B cell (primary cell): ENCODE results near the gene GMCL1. TPM values are rescaled to one million over a fixed set of nuclear protein-coding genes. Genes with fewer than 3 reads are reported as not detected.
A peak's percentile ranks its signal among the peaks of the same experiment; 100 is the strongest.

Source experiments
- ATAC-seq: fragments of 200-7000 bp; cut with Tn5 transposase; one replicate; pipeline ENCODE4 v1.10.0; 2021; ENCODE audit warnings: low read depth, mild to moderate bottlenecking, moderate number of reproducible peaks, moderate library complexity
- CTCF ChIA-PET: fragments of 350-600 bp; sonication (Branson Sonifier 250); formaldehyde crosslinking; loops from one replicate; lab custom pipeline; 2021; ENCODE audit warnings: antibody characterized with exemption, inconsistent platforms; lab: Charles Lee
- POLR2A ChIA-PET: fragments of 350-600 bp; sonication (Branson Sonifier 250); formaldehyde crosslinking; loops from one replicate; lab custom pipeline; 2021; ENCODE audit warnings: antibody characterized with exemption; lab: Charles Lee
- DNase-seq: peaks from one replicate; pipeline ENCODE4 v3.0.0; 2013
- H2AFZ ChIP-seq: 2 replicates; pipeline ENCODE4 v1.6.1; 2012; ENCODE audit warnings: mild to moderate bottlenecking, low read depth, low read length; ENCODE audit not compliant: insufficient read depth, poor library complexity, severe bottlenecking
- H3K27ac ChIP-seq, 2 donors: 1 replicate in 1 of 2; 2 replicates in 1 of 2; pipeline ENCODE4 v1.5.1; 2012 to 2013; ENCODE audit warnings: low read length in 2 of 2, mild to moderate bottlenecking in 2 of 2, moderate library complexity in 1 of 2
- H3K27me3 ChIP-seq, 4 experiments: fragments of 200-600 bp in 1 of 4; sonication (generic) in 1 of 4; replicated peaks in 1 of 4; 1 replicate in 2 of 4; 2 replicates in 2 of 4; pipeline versions ENCODE4 v1.6.1 to v1.7.0; 2013 to 2016; ENCODE audit warnings: low read length in 3 of 4, mild to moderate bottlenecking in 2 of 4, mixed read lengths in 1 of 4, moderate library complexity in 1 of 4; ENCODE audit not compliant: insufficient read depth in 4 of 4, control insufficient read depth in 3 of 4; ENCODE audit errors: control extremely low read depth in 1 of 4
- H3K36me3 ChIP-seq, 2 experiments: replicated peaks in 1 of 2; 1 replicate in 1 of 2; 2 replicates in 1 of 2; pipeline versions ENCODE4 v1.6.1 to v1.7.1; 2013; ENCODE audit warnings: low read length in 1 of 2; ENCODE audit not compliant: insufficient read depth in 2 of 2, control insufficient read depth in 1 of 2; ENCODE audit errors: control extremely low read depth in 1 of 2, extremely low read depth in 1 of 2
- H3K4me1 ChIP-seq, 2 donors: fragments of 200-600 bp in 1 of 2; sonication (generic) in 1 of 2; 1 replicate in 1 of 2; 2 replicates in 1 of 2; pipeline versions ENCODE4 v1.5.1 to v1.6.1; 2013 to 2017; ENCODE audit warnings: low read length in 2 of 2; ENCODE audit not compliant: control insufficient read depth in 2 of 2, insufficient read depth in 2 of 2
- H3K4me2 ChIP-seq: replicated peaks from 2 replicates; pipeline ENCODE3; 2012; ENCODE audit warnings: mild to moderate bottlenecking, low read depth, low read length; ENCODE audit not compliant: poor library complexity, severe bottlenecking
- H3K4me3 ChIP-seq, 5 experiments: fragments of 200-600 bp in 1 of 5; sonication (generic) in 1 of 5; 1 replicate in 3 of 5; 2 replicates in 2 of 5; pipeline versions ENCODE4 v1.5.1 to v1.7.0; 2011 to 2016; ENCODE audit warnings: low read length in 4 of 5, mild to moderate bottlenecking in 4 of 5, low read depth in 2 of 5, control low read depth in 1 of 5, moderate library complexity in 1 of 5; ENCODE audit not compliant: insufficient read depth in 1 of 5; ENCODE audit errors: control extremely low read depth in 1 of 5, extremely low read depth in 1 of 5
- H3K79me2 ChIP-seq: fragments of 200-600 bp; sonication (generic); one replicate; pipeline ENCODE4 v1.6.0; 2016; ENCODE audit warnings: low read length; ENCODE audit not compliant: control insufficient read depth, insufficient read depth
- H3K9ac ChIP-seq: fragments of 200-600 bp; sonication (generic); 2 replicates; pipeline ENCODE4 v1.6.1; 2017; ENCODE audit warnings: mild to moderate bottlenecking, low read length, moderate library complexity
- H3K9me3 ChIP-seq, 3 donors: one replicate each; pipeline versions ENCODE4 v1.6.1 to v1.7.1; 2013; ENCODE audit warnings: low read length in 2 of 3; ENCODE audit not compliant: control insufficient read depth in 2 of 3, insufficient read depth in 1 of 3; ENCODE audit errors: control extremely low read depth in 1 of 3
- H4K20me1 ChIP-seq: 2 replicates; pipeline ENCODE4 v1.6.0; 2012; ENCODE audit warnings: mild to moderate bottlenecking, low read length; ENCODE audit not compliant: insufficient read depth, control insufficient read depth, poor library complexity, severe bottlenecking
- H3K27ac Mint-ChIP-seq: one replicate; pipeline ENCODE4 v1.8.0; 2021; ENCODE audit warnings: mixed read lengths
- H3K27me3 Mint-ChIP-seq: one replicate; pipeline ENCODE4 v1.8.0; 2021; ENCODE audit warnings: mixed read lengths
- H3K4me1 Mint-ChIP-seq: one replicate; pipeline ENCODE4 v1.8.0; 2021; ENCODE audit warnings: mixed read lengths
- H3K4me3 Mint-ChIP-seq: one replicate; pipeline ENCODE4 v1.8.0; 2021; ENCODE audit warnings: mixed read lengths
- H3K9me3 Mint-ChIP-seq: one replicate; pipeline ENCODE4 v1.8.0; 2022; ENCODE audit warnings: mixed read lengths; ENCODE audit not compliant: insufficient read depth
- EZH2 ChIP-seq: IDR thresholded peaks from 2 replicates; pipeline ENCODE4 v1.6.1; 2012; ENCODE audit warnings: borderline replicate concordance, low read depth, mild to moderate bottlenecking, moderate library complexity, low read length; ENCODE audit not compliant: insufficient read depth, poor library complexity, severe bottlenecking
- WGBS: methylation state at CpG from one replicate; pipeline ENCODE4 v1.1.5; 2013; ENCODE audit warnings: missing lambda C conversion rate; ENCODE audit not compliant: insufficient coverage; 5-methylcytosine and 5-hydroxymethylcytosine counted together
- intact Hi-C: fragments of 100-400 bp; cut with micrococcal nuclease; formaldehyde crosslinking; loops from one replicate; pipeline ENCODE4 v1.10.0; 2022
- polyA plus RNA-seq: library from polyadenylated mRNA; depleted of rRNA; stranded (reverse); fragments of >200 nt; gene quantifications from 2 replicates; pipeline ENCODE4 v1.2.3, GENCODE V29; 2012
- total RNA-seq, 2 donors: library from RNA; stranded (reverse); fragments of 120-200 nt in 1 of 2; gene quantifications; 1 replicate in 1 of 2; 2 replicates in 1 of 2; pipeline versions ENCODE4 v1.2.3 to v1.2.4, GENCODE V29; 2013 to 2022
- TF ChIP-seq, protein P1 (sequence below): fragments of 200-600 bp; IDR thresholded peaks from one replicate; pipeline ENCODE4 v1.8.0; 2022; ENCODE audit warnings: antibody characterized with exemption, mild to moderate bottlenecking

GMCL1 gene
- total and polyA plus RNA-seq, 2 donors (not counting 1 experiment from before 2014, with no cell fraction given), result 6.0 to 26.3 TPM

- Mint-ChIP-seq H3K27ac (peak overlapping the region; percentile 81), H3K9me3 (no peaks in the 10 kb centered on the region), H3K4me1 (peaks cover 60% of the 10 kb centered on the region), H3K4me3 (peak overlapping the region; percentile 88), H3K27me3 (no peaks in the 10 kb centered on the region)
- H3K27me3 ChIP-seq, result no peaks in the 10 kb centered on the region
- peak; percentile 46 for ATAC-seq
- H3K9ac ChIP-seq, result peak overlapping the region; percentile 51
- H3K4me1 ChIP-seq, result peaks cover 58 to 70% of the 10 kb centered on the region in 2 donors
- H3K79me2 ChIP-seq, result peaks cover 17% of the 10 kb centered on the region
- TF ChIP-seq EZH2, result no peak
- TF ChIP-seq, protein P1, sequence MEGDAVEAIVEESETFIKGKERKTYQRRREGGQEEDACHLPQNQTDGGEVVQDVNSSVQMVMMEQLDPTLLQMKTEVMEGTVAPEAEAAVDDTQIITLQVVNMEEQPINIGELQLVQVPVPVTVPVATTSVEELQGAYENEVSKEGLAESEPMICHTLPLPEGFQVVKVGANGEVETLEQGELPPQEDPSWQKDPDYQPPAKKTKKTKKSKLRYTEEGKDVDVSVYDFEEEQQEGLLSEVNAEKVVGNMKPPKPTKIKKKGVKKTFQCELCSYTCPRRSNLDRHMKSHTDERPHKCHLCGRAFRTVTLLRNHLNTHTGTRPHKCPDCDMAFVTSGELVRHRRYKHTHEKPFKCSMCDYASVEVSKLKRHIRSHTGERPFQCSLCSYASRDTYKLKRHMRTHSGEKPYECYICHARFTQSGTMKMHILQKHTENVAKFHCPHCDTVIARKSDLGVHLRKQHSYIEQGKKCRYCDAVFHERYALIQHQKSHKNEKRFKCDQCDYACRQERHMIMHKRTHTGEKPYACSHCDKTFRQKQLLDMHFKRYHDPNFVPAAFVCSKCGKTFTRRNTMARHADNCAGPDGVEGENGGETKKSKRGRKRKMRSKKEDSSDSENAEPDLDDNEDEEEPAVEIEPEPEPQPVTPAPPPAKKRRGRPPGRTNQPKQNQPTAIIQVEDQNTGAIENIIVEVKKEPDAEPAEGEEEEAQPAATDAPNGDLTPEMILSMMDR, result no peak
- H3K4me3 ChIP-seq, result peak overlapping the region in 4 of 5 experiments; percentile 11 to 42 (median 38)
- 4% methylated on average over 3 of the region's 4 CpGs for WGBS
- H4K20me1 ChIP-seq, result no peaks in the 10 kb centered on the region
- no peaks in the 10 kb centered on the region for H3K9me3 ChIP-seq
- POLR2A ChIA-PET, result interaction anchor here (1.1 to 1.4 kb wide), 2 partner anchors 9 to 67 kb away, joined by 5 read pairs; no protein-coding TSS in a partner anchor
- H3K27ac ChIP-seq, result peak overlapping the region; percentile 42 to 71
- H3K4me2 ChIP-seq, result peak overlapping the region; percentile 64
- peak overlapping the region; percentile 59 for H2AFZ ChIP-seq
- intact Hi-C loops, result no loop called here
- peak; percentile 35 for DNase-seq
- H3K36me3 ChIP-seq, result no peaks in the 10 kb centered on the region
- CTCF ChIA-PET, result interaction anchor here (1.4 to 3.5 kb wide), 7 partner anchors 9 to 74 kb away, joined by 3 to 24 read pairs (median 6); no protein-coding TSS in a partner anchor
Observed at GRCh38 chr2:69798909-69799526, 30.4 kb upstream of the GMCL1 start.

GRCh38 chr2:69801745-69802290 lies 27.6 kb upstream of the GMCL1 start:
- Mint-ChIP-seq H3K4me1 (peaks cover 66% of the 10 kb centered on the region), H3K4me3 (peak overlapping the region; percentile 12), H3K9me3 (no peaks in the 10 kb centered on the region), H3K27me3 (no peaks in the 10 kb centered on the region), H3K27ac (peak overlapping the region; percentile 39)
- Histone ChIP-seq H3K4me3 (no peak overlapping the region), H3K27ac (no peak overlapping the region), H3K4me2 (peak overlapping the region; percentile 21), H4K20me1 (no peaks in the 10 kb centered on the region), H3K9me3 (no peaks in the 10 kb centered on the region), H3K9ac (no peak overlapping the region), H3K27me3 (no peaks in the 10 kb centered on the region), H3K79me2 (peaks cover 17% of the 10 kb centered on the region), H3K4me1 (peaks cover 65 to 74% of the 10 kb centered on the region in 2 donors), H3K36me3 (peaks cover 1 to 8% of the 10 kb centered on the region in 2 experiments), H2AFZ (no peak overlapping the region)
- ATAC-seq (no peak), DNase-seq (no peak)
- CTCF ChIA-PET, result interaction anchor here (3.5 to 8.9 kb wide), 2 partner anchors 77 kb away, joined by 23 to 76 read pairs; no protein-coding TSS in a partner anchor
- intact Hi-C loops, result loop anchor here (2.0 to 5.0 kb wide), 2 partner anchors 15 to 60 kb away; partner anchors contain the start of gene ANXA4
- WGBS, result 100% methylated on average over 1 of the region's 1 CpG
- no peak for TF ChIP-seq EZH2
- TF ChIP-seq, protein P1, result no peak
- POLR2A ChIA-PET, result interaction anchor here (0.7 kb wide), 1 partner anchor 82 kb away, joined by 3 read pairs; no protein-coding TSS in a partner anchor
